ENCODE measurements around the gene GRIN2A.
A peak's percentile ranks its signal among the peaks of the same experiment; 100 is the strongest.

Gene GRIN2A

DNA sequence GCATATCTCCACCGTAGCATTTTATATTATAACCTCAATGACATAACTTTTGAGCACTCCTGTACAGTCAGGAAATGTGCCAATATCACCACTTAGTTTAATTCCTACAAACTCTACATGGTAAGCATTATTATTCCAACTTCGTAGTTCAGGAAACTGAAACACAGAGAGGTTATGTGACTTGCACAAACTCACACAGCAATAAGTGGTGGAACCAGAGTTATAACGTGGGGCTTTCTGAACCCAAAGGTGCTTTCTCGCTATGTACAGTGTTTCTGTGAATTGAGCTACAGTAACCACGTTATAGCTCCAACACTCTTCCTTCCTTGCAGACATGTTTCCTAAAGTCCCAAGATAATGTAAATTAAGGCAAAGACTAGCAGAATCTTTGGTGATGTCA lies 330.2 kb downstream of the GRIN2A start:
- DNase-seq, result no peak

DNA sequence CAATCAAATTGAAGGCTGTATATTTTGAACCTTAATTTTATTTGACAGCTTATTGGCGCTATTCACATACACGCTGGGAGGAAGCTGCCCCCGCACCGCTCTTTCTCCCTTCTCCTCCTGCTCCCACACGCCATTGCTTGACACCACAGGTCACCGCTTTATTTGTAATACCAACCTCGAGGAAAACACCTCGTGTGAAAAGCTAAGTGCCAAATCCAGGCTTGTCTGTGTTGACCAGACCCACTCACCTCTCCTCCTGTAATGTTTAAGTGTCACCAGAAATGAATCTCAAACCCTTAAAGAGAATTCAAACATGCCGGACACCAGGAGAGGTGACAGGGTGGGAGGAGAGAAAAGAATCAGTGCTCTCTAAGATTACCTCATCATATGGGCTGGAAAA lies 331.4 kb downstream of the GRIN2A start:
- no peak for DNase-seq

DNA sequence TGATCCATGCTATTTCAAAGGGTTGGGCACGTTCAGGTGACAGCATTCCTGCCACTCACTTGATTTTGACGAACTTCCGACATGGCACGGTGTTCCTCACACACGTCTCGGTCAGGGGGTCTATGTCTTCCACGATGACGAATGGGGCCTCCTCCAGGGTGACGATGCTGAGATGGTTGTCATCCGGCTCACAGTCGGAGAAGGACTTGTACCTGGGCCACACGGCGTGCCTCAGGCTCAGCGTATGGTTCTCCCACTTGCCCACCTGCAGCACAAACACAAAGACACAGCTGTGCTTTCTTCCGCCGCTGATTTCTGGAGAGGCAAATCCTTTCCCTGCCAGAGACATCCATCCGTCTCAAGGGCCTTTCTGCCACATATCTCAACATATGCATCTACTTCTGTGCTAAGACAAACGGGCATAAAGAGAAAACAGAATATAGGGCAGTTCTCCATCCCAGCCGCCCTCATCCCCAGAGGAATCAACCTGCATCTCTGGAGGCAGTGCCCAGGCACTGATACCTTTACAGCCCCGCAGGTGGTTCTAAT lies 332.5 kb downstream of the GRIN2A start:
- no peak for DNase-seq

DNA sequence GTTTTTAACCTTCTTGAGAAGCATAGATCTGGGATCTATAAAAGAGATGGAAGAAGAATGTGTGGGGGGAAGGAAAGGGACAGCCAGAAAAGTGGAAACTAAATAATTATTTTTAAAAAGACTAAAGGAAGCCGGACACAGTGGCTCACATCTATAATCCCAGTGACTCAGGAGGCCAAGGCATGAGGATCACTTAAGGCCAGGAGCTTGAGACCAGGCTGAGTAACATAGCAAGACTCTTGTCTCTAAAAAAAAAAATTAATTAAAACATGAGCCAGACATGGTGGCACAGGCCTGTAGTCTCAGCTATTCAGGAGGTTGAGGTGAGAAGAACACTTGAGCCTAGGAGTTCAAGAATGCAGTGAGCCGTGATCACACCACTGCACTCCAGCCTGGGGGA lies 335.1 kb downstream of the GRIN2A start:
- DNase-seq, result peak; percentile 18

DNA sequence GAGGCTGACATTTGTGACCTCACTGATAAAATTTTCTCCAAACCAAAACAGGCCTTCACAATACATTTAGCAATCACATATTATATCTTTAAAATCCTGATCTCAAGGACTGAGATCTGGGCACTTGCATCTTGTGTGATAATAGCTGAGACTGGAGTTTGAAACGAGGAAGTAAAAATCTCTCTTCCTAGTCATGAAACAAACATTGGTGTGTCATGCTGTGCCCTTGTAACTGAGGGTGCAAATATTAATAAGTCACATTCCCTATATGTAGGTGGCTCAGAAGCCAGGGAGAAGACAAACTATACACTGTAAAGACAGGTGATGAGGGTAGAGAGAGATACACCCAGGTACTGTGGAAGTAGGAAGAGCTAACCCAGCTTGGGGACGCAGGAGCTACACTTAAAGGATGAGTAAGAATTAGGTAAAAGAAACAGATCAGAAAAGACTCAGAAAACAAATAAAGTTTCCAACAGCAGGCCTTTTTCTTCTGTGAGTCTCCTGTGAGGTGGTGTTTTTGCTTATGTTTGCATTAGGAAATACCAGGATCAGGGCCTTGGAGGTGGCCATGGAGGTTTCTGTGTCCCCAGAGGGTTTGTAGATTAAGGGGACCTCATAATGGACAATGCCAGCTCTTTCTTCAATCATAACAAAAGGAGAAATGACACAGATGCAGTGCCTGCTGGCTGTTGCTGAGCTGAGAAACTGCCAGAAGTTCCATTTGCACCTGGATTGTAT lies 335.7 kb downstream of the GRIN2A start:
- no peak for DNase-seq

DNA sequence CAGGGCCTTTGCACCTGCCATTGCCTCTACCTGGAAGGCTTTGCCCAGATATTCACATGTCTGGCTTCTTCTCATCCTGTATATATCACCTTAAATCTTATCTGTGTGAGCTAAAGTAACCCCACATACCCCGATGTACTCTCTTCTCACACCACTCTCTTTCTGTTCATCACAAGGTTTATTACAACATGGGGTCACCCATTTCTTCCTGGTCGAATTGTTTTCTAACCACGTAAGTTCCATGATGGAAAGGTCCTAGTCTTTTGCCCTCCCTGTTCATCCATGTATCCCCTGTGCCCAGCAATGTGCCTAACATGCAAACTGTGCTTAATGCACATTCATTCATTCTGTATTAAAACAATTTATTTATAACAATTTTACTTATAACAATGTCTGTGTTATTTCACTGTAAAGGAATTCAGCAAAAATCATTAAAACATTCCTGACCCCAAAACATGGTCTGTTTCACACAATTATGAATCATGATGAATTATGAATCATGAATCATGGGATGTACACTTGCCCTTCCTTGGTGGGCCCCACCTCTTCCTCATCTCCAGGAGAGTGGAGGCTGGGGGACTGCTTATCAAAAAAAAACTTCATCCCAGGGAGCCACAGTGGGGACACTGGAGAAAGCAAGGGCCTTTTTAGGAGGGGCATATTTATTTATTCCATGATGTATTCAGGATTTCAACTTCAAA lies 336.4 kb downstream of the GRIN2A start:
- peak; percentile 74 for DNase-seq

DNA sequence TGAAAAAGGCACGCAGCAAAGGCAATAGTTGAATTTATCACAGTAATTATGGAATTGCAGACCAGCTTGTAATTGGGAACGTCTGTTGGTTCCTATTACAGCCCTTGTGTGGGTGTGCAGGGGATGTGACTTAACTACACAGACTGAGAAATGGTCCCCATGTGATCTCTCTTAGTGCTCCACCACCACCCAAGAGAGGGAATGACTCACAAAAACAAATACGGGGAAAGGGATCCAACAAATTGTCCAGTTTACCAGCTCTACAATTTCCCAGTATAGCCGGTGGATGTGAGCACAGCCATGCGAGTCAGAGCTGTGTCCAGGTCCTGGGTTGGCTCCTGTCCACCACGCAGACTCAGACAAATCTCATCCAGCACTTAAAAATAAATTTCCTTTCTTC lies 337.9 kb downstream of the GRIN2A start:
- DNase-seq, result peak; percentile 80

DNA sequence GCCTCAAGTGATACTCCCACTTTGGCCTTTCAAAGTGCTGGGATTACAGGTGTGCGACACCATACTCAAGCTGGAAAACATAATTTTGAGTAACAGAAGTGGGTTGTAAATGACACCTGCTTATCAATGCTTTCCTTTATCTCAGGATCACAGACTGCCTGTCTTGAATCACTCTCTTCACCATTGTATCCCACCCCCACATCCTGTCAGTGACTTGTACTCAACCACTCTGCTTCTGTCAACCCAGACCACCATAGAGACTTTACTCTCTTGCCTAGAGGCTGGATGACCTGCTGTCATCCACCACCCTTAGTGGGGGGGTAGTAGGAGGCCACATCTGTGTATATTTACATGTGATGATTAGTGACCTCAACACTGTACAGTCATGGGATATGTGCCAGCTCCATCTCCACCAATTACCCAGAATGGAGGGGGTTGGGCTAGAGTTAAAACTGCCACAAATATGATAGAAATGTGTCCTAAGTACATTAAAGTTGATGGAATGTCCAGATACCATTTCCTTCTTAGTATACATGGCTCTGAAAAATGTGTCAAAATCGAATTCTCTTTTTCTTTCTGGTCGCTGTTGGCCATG lies 338.7 kb downstream of the GRIN2A start:
- DNase-seq, result peak; percentile 88

DNA sequence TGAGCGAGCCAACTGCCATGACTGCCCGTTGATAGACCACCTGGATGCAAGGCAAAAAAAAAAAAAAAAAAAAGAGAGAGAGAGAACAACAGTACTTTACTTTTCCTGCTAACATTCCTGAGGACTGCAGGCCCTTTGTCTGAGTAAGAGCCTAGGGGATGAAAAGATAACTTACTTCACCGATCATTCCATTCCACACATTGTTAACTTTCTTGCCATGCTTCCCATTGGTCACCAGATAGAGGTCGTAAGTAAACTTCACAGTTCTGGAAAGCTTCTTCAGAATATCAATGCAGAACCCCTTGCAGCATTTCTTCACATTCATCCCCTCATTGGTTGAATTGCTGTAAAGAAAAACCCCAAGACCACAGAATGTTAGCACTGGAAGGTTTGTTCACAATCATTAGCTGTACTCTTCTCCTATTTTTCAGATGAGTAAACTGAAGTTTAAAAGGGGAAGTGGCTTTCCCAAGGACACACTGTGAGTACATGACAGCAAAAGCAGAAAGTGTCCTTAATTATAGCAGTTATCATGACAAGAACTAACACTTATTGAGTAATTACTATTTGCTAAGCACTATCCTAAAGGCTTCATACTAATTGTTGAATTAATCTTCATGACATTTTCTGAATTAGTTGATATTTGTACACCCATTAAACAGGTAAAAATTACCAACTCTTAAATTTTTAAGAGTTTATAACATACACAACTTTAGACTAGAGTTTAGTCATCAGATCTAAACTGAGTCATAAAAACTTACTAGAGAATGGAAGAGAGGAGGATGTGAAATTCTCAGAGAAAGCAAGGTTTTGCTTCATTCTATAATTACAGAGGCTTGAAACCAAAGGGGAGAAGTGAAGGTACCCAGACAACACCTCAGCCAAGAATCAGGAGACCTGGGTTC lies 341.2 kb downstream of the GRIN2A start:
- peak; percentile 8 for DNase-seq

DNA sequence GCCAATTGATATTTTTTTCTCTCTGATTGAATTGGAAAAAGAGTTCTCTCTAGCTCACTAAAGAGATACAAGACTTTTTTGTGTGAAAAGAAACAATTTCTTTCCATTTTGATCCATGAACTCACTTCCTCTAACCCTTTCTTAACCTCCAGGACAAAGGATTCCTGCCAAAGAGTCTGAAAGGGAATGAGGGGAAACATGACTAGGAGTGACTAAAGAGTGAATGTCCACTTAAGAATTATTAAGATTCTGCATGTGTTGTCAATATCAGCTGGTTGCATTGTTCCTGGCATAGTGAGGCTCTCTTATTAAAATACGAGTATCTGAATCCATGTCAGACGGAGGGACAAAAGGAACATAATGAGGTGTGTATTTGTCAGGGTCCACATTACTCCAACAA lies 344.7 kb downstream of the GRIN2A start:
- no peak for DNase-seq

DNA sequence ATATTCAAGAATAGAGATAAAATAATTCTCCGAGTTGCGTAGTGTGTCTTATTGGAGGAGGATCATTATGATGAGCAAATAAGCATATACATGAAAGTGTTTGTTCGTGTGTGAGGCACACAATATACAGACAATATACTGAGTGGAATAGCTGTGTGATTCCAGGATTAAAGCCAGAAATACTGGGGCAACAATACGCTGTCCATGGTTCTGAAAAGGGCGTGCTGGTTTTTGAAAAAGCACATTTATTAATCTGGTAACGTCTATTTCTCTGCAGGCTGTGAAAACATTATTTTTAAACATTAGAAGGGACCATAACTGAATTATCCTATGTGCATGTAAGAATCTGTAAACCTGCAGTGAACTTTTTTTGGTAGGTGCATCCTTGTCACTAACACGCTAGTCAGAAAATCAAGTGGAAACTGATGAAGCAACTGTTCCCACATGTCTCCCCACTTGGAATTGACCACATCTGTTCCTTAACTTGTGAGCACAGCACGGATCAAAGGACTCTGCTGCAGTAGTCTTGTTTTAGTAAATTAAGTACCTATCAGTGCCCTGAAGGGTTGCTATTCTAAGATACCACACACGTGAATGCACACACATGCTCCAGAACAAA lies 346.0 kb downstream of the GRIN2A start:
- peak; percentile 42 for DNase-seq

DNA sequence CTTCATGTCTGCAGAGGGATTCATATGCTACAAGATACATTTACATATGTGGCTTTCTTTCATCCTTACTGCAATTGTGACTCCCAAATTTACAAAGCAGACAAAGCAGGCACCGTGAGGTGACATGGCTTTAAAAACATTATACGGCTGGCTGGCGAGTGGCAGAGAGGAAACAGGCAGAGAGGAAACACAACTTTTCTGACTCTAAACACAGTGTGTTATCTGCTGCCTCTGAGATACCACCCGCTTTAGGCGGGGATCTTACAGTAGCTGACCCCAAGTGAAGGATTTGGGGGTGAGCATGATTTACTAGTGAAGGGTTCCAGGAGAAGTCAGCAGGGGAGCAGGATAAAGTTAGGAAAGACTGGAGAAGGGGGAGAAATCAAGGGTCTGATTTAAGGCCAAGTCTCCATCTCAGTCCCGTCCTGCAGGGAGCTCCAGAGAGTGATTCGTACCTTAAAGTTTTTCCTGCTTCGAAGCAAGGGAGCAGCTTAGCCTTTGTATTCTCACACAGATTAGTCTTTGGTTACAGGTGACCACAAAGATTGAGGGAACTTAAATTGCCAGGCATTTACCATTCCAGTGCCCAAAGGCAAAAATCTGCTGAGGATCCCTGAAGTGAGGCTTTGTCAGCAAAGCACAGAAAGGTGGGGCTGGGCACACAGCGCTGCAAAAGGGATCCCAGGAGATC lies 355.0 kb downstream of the GRIN2A start:
- DNase-seq, result no peak

DNA sequence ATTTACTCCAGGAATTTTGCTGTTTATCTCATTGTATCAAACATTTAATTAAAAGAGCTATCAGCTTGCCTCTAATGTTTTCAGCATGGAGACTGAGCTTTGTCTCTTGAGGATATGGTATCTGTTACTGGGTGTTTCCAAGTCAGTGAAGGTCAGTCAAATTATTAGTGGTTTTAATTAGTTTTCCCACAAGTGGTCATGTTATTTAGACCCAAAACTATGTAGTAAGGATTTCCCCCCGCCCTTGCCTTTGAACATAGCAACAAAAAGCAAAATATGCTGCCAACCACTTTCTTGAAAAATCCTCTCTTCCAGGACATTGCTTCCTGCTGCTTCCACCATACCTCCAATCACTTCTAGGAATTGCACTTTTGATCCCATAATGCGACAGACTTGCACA lies 355.6 kb downstream of the GRIN2A start:
- no peak for DNase-seq

DNA sequence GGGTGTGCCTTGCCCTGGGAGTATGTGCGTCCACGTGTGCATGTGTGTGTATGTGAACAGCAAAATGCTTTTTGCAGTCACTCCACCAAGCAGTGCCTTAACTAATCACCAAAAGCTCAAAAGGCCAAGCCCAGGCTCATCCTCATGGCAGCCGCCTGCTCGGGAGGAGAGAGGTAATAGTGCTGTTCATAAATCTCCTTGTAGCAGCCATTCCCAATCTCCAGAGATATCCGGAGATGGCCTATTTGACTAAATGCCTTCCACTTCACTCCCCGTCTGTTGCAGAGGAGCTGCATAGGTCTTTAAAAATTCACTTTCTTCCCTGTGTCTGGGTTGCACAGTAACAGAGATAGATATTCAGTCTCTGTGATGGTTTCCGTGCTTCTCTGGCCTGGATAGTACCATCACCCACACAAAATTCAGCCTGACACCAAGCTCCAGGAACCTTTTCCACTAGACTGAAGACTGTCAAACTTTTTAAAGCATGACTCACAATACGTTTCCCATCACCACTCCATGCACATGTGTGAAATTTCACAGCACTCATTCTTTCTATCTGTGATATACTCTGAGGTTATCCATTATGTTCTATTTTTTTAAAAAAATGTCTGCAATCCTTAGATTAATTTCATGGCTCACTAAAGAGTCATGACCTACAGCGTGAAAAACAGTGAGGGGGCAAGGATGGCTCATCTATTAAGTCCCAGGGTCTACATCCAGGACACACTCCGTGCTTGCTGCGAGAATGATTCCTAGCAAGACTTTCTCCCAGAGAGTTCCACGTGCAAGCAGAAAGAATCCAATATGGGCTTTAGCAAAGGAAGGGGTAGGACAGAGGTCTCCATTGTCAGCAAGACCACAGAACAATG lies 357.8 kb downstream of the GRIN2A start:
- peak; percentile 16 for DNase-seq

DNA sequence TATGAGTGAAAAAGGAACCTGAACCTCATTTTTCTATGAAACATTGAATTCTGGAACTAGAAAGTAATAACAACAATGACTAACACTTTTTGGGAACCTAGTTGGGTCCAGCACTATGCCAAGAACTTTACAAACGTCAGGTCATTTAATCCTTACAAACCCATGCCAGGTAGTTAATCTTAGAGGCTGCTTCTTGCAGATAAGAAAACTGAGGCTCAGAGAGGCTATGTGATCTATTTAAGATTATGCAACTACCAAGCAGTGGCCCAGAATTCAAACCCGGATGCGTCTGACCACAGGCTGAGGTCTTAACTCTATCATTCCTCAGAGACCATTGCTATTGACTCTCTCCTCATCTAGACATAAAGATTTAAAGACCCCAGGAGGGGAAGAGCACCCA lies 358.7 kb downstream of the GRIN2A start:
- DNase-seq, result no peak

DNA sequence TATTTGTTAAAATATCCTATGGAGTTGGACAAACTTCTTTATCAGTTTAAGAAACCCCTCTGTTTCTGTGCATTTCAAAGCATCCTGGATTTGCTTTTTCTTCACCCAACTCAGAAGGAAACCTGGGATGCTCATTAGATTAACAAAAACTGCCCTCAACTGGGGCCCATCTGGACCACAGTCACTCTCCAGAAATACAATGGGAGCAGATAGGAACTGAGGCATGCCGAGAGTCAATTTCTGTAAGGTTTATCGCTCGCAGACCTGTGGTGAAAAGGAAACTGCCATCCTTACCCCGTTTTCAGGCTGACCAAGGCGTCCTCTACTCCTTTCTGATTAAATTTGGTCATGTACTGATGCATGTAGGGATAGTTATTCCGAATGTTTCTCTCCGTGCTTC lies 360.3 kb downstream of the GRIN2A start:
- no peak for DNase-seq

DNA sequence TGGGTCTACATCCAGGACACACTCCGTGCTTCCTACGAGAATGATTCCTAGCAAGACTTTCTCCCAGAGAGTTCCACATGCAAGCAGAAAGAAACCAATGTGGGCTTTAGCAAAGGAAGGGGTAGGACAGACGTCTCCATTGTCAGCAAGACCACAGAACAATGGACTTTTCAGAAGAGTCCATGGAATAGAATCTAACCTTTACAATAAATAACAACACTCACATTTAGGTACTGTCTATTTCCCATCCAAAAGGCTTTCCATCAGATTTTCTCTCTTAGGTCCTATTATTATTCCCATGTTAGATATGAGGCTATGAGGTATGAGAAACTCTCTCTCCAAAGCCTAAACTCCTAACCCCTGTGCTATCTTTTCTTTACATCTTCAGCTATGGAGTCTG lies 360.9 kb downstream of the GRIN2A start:
- DNase-seq, result no peak

DNA sequence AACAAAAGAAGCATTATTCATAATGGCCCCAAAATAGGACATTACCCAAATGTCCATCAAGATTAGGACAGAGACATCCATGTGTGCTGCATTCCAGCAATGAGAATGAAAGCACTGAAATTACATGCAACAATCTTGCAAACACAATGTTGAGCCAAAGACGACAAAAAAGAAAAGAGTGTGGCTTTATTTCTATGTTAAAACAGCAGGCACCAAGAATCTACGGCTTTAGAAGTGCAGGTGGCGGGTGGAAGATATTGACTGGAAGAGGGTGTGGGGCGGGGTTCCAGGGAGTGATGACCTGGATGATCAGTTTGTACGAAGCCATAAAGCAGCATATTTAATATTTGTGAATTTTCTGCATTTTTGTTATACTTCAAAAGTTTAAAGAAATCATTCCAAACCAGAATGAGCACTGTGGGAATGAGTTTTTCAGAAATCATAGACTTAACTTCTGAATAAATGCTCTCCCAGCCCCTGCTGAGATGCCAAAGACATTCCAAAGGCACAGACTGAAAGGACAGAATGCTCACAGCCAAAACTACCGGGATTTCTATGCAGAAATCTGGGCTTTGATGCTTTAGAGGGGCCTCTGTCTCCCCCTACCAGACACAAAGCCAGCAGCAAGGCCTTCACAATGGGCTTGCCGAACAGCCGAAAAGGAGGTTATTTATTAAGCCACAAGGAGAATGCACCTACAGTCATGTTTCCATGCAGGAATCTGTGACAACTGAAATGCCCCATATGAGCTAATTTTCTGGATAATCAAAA lies 361.6 kb downstream of the GRIN2A start:
- no peak for DNase-seq

DNA sequence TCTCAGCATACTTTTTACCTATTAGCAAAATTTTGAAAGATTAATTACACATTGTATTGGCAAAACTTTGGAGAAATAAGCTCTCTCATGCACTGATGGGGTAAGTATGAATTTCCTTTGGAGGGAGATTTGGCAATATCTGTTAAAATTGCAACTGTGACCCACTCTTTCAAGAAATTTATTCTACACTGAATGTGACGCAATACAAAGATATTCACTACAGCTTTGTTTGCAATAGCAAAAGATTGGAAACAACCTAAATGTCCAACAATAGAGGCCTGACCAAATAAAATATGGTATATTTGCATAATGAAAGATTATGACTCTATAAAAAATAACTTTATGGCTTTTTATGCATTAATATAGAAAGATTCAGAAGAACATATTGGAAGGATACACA lies 363.5 kb downstream of the GRIN2A start:
- no peak for DNase-seq

DNA sequence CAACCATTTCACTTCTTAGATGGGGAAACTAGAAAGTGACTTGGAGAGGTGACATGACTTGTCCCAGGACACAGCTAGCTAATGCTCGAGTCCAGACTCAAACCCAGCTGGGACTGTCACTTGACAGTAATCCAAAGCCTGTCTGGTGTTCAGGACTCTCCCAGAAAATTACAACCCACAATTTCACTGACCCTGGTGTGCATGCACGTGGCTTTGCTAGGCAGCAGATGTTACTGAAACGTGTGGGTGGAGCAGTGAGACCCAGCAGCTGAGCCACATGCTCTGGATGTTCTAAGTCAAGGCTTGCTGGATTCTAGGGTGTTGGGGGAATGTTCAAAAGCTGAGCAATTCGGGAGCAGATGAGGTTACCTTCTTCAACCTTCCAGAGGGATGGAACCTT lies 364.6 kb downstream of the GRIN2A start:
- no peak for DNase-seq

Measured in fibroblast of skin of abdomen (primary cell).